Stimulated activated CD4-positive, alpha-beta T cell treated with anti-CD3 and anti-CD28 coated beads, Interleukin-1b, Interleukin-23, amount 100 ng/mL, for 48 hours (primary cell): Measurements from ENCODE around the gene MORN5.

Source experiments
- DNase-seq: peaks from one replicate; pipeline ENCODE4 v3.0.0-alpha.2; 2020

The MORN5 gene

GRCh38 chr9:122244349-122244748, 84.6 kb downstream of the MORN5 start:
- DNase-seq, result no peak

- DNase-seq, result no peak
These were observed 87.0 kb downstream of the MORN5 start for GRCh38 chr9:122246666-122247065.

GRCh38 chr9:122248448-122248865, 88.7 kb downstream of the MORN5 start:
- DNase-seq, result no peak
